SK-N-SH treated with all-trans-retinoic acid at 6 μM for 48 hours (cell line): ENCODE data around the gene SERTAD2.

ENCODE experiments used
- ATAC-seq: fragments of 200-7000 bp; cut with Tn5 transposase; 3 replicates; pipeline ENCODE4 v1.9.1; 2020; ENCODE audit warnings: mild to moderate bottlenecking, moderate library complexity
- ARNTL ChIP-seq: fragments of 450-650 bp; formaldehyde crosslinking; IDR thresholded peaks from 2 replicates; pipeline ENCODE4 v1.5.0; 2020; ENCODE audit warnings: low read depth, mild to moderate bottlenecking, moderate library complexity, borderline replicate concordance
- BACH2 ChIP-seq: fragments of 250-450 bp; sonication (Bioruptor Pico); IDR thresholded peaks from 2 replicates; pipeline ENCODE4 v1.9.0; 2021; ENCODE audit warnings: mild to moderate bottlenecking, borderline replicate concordance
- CSDC2 ChIP-seq: fragments of 250-450 bp; sonication (Bioruptor Pico); IDR thresholded peaks from 2 replicates; pipeline ENCODE4 v1.5.0; 2020; ENCODE audit warnings: mild to moderate bottlenecking, moderate library complexity
- GLIS3 ChIP-seq: fragments of 250-450 bp; sonication (Bioruptor Pico); IDR thresholded peaks from 2 replicates; pipeline ENCODE4 v1.5.0; 2020; ENCODE audit warnings: mild to moderate bottlenecking, moderate library complexity
- ISL1 ChIP-seq: fragments of 250-450 bp; sonication (Bioruptor Pico); IDR thresholded peaks from 2 replicates; pipeline ENCODE4 v2.1.2; 2022; ENCODE audit warnings: mild to moderate bottlenecking, moderate library complexity
- PPARA ChIP-seq: fragments of 250-450 bp; sonication (Bioruptor Pico); IDR thresholded peaks from 2 replicates; pipeline ENCODE4 v1.5.0; 2020; ENCODE audit warnings: mild to moderate bottlenecking, borderline replicate concordance
- RARB ChIP-seq: fragments of 250-450 bp; sonication (Bioruptor Pico); IDR thresholded peaks from 2 replicates; pipeline ENCODE4 v1.8.0; 2021; ENCODE audit warnings: mild to moderate bottlenecking, moderate library complexity
- TCF4 ChIP-seq: fragments of 250-450 bp; sonication (Bioruptor Pico); IDR thresholded peaks from 2 replicates; pipeline ENCODE4 v1.8.0; 2021; ENCODE audit warnings: mild to moderate bottlenecking, moderate library complexity, borderline replicate concordance
- TOX ChIP-seq: fragments of 250-450 bp; sonication (Bioruptor Pico); IDR thresholded peaks from 2 replicates; pipeline ENCODE4 v1.8.0; 2021; ENCODE audit warnings: mild to moderate bottlenecking, moderate library complexity, borderline replicate concordance
- ZC3H10 ChIP-seq: fragments of 250-450 bp; sonication (Bioruptor Pico); IDR thresholded peaks from 2 replicates; pipeline ENCODE4 v1.5.1; 2021; ENCODE audit warnings: mild to moderate bottlenecking, moderate library complexity
- ZFP3 ChIP-seq: fragments of 250-450 bp; sonication (Bioruptor Pico); IDR thresholded peaks from 2 replicates; pipeline ENCODE4 v1.5.0; 2020; ENCODE audit warnings: mild to moderate bottlenecking, moderate library complexity
- ZFP30 ChIP-seq: fragments of 450-650 bp; formaldehyde crosslinking; IDR thresholded peaks from 2 replicates; pipeline ENCODE4 v1.5.0; 2022; ENCODE audit warnings: mild to moderate bottlenecking, moderate library complexity
- ZNF565 ChIP-seq: fragments of 450-650 bp; formaldehyde crosslinking; conservative IDR thresholded peaks from 2 replicates; pipeline ENCODE4 v1.5.0; 2020; ENCODE audit warnings: low read depth, mild to moderate bottlenecking, moderate library complexity
- ZNF70 ChIP-seq: fragments of 450-650 bp; formaldehyde crosslinking; IDR thresholded peaks from 2 replicates; pipeline ENCODE4 v1.5.0; 2020; ENCODE audit warnings: mild to moderate bottlenecking, moderate library complexity
- ZNF8 ChIP-seq: fragments of 450-650 bp; formaldehyde crosslinking; IDR thresholded peaks from 2 replicates; pipeline ENCODE4 v1.5.0; 2020; ENCODE audit warnings: mild to moderate bottlenecking, moderate library complexity
- TF ChIP-seq, protein P1 (sequence below): fragments of 250-450 bp; sonication (Bioruptor Pico); IDR thresholded peaks from 2 replicates; pipeline ENCODE4 v1.5.0; 2020; ENCODE audit warnings: mild to moderate bottlenecking, moderate library complexity
- TF ChIP-seq, protein P2 (sequence below): fragments of 250-450 bp; sonication (Bioruptor Pico); IDR thresholded peaks from 2 replicates; pipeline ENCODE4 v1.8.0; 2021; ENCODE audit warnings: low read depth, mild to moderate bottlenecking, moderate library complexity, borderline replicate concordance
- TF ChIP-seq, protein P3 (sequence below): fragments of 250-450 bp; sonication (Bioruptor Pico); IDR thresholded peaks from 2 replicates; pipeline ENCODE4 v1.8.0; 2020; ENCODE audit warnings: mild to moderate bottlenecking, moderate library complexity, borderline replicate concordance
- TF ChIP-seq, protein P4 (sequence below): fragments of 250-450 bp; sonication (Bioruptor Pico); IDR thresholded peaks from 2 replicates; pipeline ENCODE4 v1.5.1; 2020; ENCODE audit warnings: low read depth, mild to moderate bottlenecking, moderate library complexity
- TF ChIP-seq, protein P5 (sequence below): fragments of 250-450 bp; sonication (Bioruptor Pico); IDR thresholded peaks from 2 replicates; pipeline ENCODE4 v1.5.1; 2021; ENCODE audit warnings: mild to moderate bottlenecking, moderate library complexity

Gene SERTAD2

DNA sequence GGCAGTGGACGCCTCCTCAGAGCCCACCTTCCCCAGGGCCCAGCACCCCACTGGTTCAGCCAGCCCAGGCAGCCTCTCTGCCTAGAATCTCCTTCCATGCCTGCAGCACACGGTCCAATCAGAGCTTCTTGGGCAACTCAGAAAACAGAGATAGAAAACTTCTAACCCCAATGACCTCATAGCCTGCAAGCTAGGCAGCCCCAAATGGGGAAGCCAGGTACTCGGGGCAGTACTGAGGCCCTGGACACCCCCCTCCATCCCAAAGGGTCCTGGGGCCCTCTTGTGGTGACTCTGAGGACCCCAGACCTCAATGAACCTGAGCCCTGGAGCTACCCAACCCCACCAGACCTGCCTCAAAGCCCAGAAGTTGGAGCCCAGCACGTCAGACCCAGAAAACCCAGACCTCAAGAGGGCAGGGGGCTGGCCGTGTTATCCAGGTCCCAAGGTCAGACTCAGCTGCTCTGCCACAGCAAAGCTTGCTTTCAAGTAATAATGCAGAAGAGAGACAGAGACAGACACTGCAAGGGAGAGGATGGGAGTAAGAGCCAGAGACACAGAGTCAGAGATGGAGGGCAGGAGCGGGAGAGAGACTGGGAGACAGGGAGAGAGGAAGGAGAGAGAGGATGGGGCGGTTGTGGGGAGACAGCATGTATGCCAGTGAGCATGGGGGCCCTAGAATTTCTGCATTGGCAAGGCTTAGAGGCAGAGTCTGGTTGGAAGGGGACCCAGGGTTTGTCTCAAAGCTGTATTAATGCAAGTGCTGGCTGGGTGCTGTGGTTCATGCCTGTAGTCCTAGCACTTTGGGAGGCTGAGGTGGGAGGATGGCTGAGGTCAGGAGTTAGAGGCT lies 28.2 kb downstream of the SERTAD2 start:
- TF ChIP-seq ZNF8 (CRISPR knock-in tag) (no peak), ZFP30 (CRISPR knock-in tag) (no peak), TCF4 (CRISPR knock-in tag) (no peak), CSDC2 (CRISPR knock-in tag) (no peak), ARNTL (CRISPR knock-in tag) (no peak), ISL1 (CRISPR knock-in tag) (no peak), TOX (CRISPR knock-in tag) (no peak), BACH2 (no peak)
- TF ChIP-seq, protein P1, sequence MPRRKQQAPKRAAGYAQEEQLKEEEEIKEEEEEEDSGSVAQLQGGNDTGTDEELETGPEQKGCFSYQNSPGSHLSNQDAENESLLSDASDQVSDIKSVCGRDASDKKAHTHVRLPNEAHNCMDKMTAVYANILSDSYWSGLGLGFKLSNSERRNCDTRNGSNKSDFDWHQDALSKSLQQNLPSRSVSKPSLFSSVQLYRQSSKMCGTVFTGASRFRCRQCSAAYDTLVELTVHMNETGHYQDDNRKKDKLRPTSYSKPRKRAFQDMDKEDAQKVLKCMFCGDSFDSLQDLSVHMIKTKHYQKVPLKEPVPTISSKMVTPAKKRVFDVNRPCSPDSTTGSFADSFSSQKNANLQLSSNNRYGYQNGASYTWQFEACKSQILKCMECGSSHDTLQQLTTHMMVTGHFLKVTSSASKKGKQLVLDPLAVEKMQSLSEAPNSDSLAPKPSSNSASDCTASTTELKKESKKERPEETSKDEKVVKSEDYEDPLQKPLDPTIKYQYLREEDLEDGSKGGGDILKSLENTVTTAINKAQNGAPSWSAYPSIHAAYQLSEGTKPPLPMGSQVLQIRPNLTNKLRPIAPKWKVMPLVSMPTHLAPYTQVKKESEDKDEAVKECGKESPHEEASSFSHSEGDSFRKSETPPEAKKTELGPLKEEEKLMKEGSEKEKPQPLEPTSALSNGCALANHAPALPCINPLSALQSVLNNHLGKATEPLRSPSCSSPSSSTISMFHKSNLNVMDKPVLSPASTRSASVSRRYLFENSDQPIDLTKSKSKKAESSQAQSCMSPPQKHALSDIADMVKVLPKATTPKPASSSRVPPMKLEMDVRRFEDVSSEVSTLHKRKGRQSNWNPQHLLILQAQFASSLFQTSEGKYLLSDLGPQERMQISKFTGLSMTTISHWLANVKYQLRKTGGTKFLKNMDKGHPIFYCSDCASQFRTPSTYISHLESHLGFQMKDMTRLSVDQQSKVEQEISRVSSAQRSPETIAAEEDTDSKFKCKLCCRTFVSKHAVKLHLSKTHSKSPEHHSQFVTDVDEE (CRISPR knock-in tag): no peak
- TF ChIP-seq, all 23 proteins: peak for 0
- no peak for ATAC-seq

DNA sequence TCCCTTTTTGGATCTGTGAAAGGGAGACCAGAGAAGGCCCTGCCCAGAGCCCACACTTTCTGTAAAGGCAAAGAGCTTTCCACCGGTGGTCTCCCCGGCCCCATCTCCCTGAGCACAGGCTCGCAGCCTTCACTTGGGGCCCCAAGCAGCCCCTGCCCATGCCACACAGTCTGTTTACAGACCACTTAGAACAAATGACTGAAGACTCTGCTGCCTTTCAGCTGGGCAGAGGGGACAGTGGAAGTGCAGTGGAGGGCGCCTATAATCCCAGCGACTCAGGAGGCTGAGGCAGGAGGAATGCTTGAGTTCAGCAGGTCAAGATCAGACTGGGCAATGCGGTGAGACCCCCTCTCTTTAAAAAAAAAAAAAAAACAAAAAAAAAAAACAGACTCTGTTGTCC lies 28.9 kb downstream of the SERTAD2 start:
- TF ChIP-seq TCF4 (CRISPR knock-in tag): no peak
- TF ChIP-seq ARNTL (CRISPR knock-in tag): no peak
- no peak for TF ChIP-seq ZNF70 (CRISPR knock-in tag)
- TF ChIP-seq BACH2: no peak
- TF ChIP-seq, protein P1 (CRISPR knock-in tag): no peak
- TF ChIP-seq, protein P2, sequence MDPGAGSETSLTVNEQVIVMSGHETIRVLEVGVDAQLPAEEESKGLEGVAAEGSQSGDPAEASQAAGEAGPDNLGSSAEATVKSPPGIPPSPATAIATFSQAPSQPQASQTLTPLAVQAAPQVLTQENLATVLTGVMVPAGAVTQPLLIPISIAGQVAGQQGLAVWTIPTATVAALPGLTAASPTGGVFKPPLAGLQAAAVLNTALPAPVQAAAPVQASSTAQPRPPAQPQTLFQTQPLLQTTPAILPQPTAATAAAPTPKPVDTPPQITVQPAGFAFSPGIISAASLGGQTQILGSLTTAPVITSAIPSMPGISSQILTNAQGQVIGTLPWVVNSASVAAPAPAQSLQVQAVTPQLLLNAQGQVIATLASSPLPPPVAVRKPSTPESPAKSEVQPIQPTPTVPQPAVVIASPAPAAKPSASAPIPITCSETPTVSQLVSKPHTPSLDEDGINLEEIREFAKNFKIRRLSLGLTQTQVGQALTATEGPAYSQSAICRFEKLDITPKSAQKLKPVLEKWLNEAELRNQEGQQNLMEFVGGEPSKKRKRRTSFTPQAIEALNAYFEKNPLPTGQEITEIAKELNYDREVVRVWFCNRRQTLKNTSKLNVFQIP: no peak
- no peak for TF ChIP-seq ZC3H10 (CRISPR knock-in tag)
- TF ChIP-seq, protein P3, sequence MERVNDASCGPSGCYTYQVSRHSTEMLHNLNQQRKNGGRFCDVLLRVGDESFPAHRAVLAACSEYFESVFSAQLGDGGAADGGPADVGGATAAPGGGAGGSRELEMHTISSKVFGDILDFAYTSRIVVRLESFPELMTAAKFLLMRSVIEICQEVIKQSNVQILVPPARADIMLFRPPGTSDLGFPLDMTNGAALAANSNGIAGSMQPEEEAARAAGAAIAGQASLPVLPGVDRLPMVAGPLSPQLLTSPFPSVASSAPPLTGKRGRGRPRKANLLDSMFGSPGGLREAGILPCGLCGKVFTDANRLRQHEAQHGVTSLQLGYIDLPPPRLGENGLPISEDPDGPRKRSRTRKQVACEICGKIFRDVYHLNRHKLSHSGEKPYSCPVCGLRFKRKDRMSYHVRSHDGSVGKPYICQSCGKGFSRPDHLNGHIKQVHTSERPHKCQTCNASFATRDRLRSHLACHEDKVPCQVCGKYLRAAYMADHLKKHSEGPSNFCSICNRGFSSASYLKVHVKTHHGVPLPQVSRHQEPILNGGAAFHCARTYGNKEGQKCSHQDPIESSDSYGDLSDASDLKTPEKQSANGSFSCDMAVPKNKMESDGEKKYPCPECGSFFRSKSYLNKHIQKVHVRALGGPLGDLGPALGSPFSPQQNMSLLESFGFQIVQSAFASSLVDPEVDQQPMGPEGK (CRISPR knock-in tag): no peak
- no peak for TF ChIP-seq PPARA
- no peak for ATAC-seq

DNA sequence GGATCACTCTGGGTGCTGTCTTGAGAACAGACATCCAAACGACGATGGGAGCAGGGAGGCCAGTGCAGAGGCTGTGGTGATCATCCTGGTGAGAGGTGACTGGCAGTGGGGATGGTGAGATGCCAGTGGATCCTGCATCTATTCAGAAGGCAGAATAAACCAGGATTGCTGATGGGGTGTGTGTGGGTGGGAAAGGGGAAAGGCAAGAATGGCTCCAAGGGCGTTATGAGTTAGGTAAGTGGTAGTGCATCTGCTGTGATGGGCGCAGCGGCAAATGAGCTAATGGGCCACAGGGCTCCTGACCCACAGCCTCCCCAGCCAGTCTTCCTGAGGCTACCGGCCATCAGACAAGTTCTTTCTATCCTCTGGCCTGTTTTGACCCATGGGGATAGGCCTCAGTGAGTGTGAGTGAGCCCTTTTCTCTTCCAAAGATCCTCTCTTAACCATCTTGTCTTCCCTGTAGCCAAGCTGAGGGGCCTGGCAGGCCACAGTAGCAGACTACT lies 29.6 kb downstream of the SERTAD2 start:
- ATAC-seq: no peak
- TF ChIP-seq BACH2 (no peak), ARNTL (CRISPR knock-in tag) (no peak), ZFP30 (CRISPR knock-in tag) (no peak), ZFP3 (CRISPR knock-in tag) (no peak), ZNF565 (CRISPR knock-in tag) (no peak), TCF4 (CRISPR knock-in tag) (no peak), ZNF70 (CRISPR knock-in tag) (no peak), GLIS3 (CRISPR knock-in tag) (no peak), PPARA (no peak), TOX (CRISPR knock-in tag) (no peak), CSDC2 (CRISPR knock-in tag) (no peak), ISL1 (CRISPR knock-in tag) (no peak), ZNF8 (CRISPR knock-in tag) (no peak), RARB (CRISPR knock-in tag) (no peak), ZC3H10 (CRISPR knock-in tag) (no peak)
- TF ChIP-seq, protein P3 (CRISPR knock-in tag): no peak
- TF ChIP-seq, protein P4, sequence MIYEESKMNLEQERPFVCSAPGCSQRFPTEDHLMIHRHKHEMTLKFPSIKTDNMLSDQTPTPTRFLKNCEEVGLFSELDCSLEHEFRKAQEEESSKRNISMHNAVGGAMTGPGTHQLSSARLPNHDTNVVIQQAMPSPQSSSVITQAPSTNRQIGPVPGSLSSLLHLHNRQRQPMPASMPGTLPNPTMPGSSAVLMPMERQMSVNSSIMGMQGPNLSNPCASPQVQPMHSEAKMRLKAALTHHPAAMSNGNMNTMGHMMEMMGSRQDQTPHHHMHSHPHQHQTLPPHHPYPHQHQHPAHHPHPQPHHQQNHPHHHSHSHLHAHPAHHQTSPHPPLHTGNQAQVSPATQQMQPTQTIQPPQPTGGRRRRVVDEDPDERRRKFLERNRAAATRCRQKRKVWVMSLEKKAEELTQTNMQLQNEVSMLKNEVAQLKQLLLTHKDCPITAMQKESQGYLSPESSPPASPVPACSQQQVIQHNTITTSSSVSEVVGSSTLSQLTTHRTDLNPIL: no peak
- TF ChIP-seq, protein P5, sequence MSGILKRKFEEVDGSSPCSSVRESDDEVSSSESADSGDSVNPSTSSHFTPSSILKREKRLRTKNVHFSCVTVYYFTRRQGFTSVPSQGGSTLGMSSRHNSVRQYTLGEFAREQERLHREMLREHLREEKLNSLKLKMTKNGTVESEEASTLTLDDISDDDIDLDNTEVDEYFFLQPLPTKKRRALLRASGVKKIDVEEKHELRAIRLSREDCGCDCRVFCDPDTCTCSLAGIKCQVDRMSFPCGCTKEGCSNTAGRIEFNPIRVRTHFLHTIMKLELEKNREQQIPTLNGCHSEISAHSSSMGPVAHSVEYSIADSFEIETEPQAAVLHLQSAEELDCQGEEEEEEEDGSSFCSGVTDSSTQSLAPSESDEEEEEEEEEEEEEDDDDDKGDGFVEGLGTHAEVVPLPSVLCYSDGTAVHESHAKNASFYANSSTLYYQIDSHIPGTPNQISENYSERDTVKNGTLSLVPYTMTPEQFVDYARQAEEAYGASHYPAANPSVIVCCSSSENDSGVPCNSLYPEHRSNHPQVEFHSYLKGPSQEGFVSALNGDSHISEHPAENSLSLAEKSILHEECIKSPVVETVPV (CRISPR knock-in tag): no peak
- TF ChIP-seq, all 23 proteins: peak for 0
